NCI-H345 (cell line): ENCODE data around the gene STYXL1.
"Not testable (repeated sequence)": the region's sequence is repeated elsewhere in the genome, so short reads cannot be mapped to it uniquely, and the experiment has no call there.

Experiments used
- DNase-seq: peaks from one replicate; lab custom pipeline; 2025; lab: John Stamatoyannopoulos, UW

STYXL1 gene

GRCh38 chr7:76047811-76048667 is at the start of gene STYXL1, which contains the start of gene MDH2:
Gene STYXL1, minus strand, starts transcription at chr7:76048000. Its CDS starts 17,477 bp downstream, at chr7:76030523.
Gene MDH2, plus strand, starts transcription at chr7:76048106. Its CDS starts 55 bp downstream, at chr7:76048161.
- peak; percentile 93 for DNase-seq

GRCh38 chr7:76095908-76096307 is 48.1 kb upstream of the STYXL1 start:
- no peak for DNase-seq

GRCh38 chr7:76094326-76094725 is 46.5 kb upstream of the STYXL1 start:
- DNase-seq: not testable (repeated sequence)

GRCh38 chr7:76093531-76093930 is 45.7 kb upstream of the STYXL1 start:
- not testable (repeated sequence) for DNase-seq

- DNase-seq: no peak
Measured at GRCh38 chr7:76091506-76091905, 43.7 kb upstream of the STYXL1 start.

GRCh38 chr7:76089865-76090475 is 42.2 kb upstream of the STYXL1 start:
- DNase-seq: no peak

GRCh38 chr7:76087362-76087791 is 39.6 kb upstream of the STYXL1 start:
- DNase-seq: not testable (repeated sequence)

GRCh38 chr7:76086070-76086469 is 38.3 kb upstream of the STYXL1 start:
- DNase-seq: no peak

- DNase-seq: not testable (repeated sequence)
Measured at GRCh38 chr7:76084115-76084514, 36.3 kb upstream of the STYXL1 start.

GRCh38 chr7:76080204-76080603 is 32.4 kb upstream of the STYXL1 start:
- no peak for DNase-seq

GRCh38 chr7:76077435-76077834 is 29.6 kb upstream of the STYXL1 start:
- no peak for DNase-seq

- no peak for DNase-seq
Measured at GRCh38 chr7:76076995-76077394, 29.2 kb upstream of the STYXL1 start.

GRCh38 chr7:76074972-76075370 is 27.2 kb upstream of the STYXL1 start:
- no peak for DNase-seq

- DNase-seq: no peak
Measured at GRCh38 chr7:76074306-76074971, 26.6 kb upstream of the STYXL1 start.

- DNase-seq: no peak
Measured at GRCh38 chr7:76073335-76073990, 25.7 kb upstream of the STYXL1 start.

GRCh38 chr7:76072243-76073148 is 24.7 kb upstream of the STYXL1 start:
- no peak for DNase-seq

GRCh38 chr7:76071316-76072242 is 23.8 kb upstream of the STYXL1 start:
- DNase-seq: no peak

- no peak for DNase-seq
Measured at GRCh38 chr7:76069238-76069638, 21.4 kb upstream of the STYXL1 start.

GRCh38 chr7:76066716-76067503 is 19.1 kb upstream of the STYXL1 start:
- no peak for DNase-seq
